Pons (tissue), 1 donor: Measurements from ENCODE around the gene BICC1.
A peak's percentile ranks its signal among the peaks of the same experiment; 100 is the strongest.

Experiments
- DNase-seq: peaks from one replicate; pipeline ENCODE4 v3.0.0-alpha.2; 2016; ENCODE audit warnings: low spot score

Gene BICC1

DNA sequence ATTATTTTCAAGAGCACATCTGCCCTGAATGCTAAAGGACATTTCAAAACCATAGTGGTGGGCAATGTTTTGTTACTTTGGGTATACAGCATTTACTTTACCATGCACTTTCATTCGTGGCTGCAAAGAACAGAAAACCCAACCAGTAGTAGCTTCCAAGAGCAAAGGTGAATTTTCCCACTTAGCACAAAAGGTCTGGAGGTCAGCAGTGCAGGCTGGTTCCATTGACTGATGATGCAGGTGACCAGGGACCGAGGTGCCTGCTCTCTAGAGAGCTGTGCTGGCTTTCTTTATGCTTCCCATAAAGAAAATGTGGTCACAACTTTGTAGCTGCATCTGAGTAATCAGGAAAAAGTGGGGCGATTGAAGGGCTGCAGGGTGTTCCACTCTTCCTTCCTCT, 240.0 kb downstream of the BICC1 start:
- no peak for DNase-seq

DNA sequence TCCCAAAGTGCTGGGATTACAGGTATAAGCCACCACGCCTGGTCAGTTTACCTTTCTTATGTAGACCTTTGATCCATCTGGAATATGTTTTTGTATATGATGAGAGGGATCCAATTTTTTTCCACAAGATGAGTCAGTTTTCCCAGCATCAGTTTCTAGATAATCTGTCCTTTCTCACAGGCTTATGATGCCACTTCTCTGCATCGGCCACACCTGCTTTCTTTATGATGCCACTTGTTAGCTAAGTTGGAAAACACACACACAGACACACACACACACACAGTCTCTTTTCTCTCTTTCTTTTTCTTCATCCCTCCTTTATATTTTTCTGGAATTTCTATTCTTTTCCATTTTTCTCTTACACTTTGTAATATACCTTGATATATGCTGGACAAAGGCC, 240.8 kb downstream of the BICC1 start:
- no peak for DNase-seq

- DNase-seq: no peak
Measured at GRCh38 chr10:58754469-58755339, 242.0 kb downstream of the BICC1 start.

- DNase-seq: no peak
Measured at GRCh38 chr10:58755340-58755610, 242.6 kb downstream of the BICC1 start.

DNA sequence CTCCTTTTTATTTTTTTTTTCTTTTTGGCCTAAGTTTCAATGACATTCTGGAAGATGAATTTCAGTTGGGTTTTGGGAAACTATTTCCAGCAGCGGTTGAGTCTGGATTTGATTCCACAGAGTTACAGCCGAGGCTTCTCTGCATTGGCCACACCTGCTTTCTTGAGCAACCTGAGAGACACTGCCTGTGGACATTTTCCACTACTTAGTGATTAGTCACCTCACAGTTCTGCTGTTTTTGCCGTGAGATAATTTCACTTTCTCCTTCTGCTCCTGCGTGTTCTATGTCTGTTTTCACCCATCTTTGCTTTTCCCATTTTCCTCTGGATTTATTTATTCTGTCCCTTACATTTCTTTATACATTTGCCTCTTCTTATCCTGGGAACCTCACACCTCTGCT, 243.0 kb downstream of the BICC1 start:
- DNase-seq: no peak

DNA sequence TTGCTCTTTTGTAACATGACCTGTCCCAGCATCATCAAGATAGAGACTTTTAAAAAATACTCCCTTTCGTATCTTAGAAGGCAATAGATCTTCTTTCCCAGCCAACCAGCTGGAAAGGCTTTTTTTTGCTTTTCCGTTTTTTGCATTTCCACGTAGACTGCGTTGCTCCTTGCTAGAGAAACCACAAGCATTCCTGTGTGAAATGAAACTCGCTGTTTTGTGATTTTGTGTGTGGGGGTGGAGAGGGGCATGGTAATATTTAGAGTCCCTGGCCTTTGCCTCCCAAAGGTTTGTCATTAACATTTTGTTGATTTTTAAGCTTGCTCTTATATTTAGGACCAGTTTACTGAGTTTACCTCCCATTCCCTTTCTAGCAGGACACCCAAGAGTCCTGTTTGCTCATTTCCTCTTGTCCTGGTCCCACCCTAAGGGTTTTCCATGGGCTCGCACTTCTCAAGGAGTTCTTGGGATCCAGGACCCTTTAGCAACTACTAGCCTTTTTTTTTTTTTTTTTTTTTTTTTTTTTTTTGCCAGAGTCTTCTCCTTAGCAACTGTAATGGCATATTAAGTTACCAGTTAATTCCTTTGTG, 243.6 kb downstream of the BICC1 start:
- DNase-seq: no peak

DNA sequence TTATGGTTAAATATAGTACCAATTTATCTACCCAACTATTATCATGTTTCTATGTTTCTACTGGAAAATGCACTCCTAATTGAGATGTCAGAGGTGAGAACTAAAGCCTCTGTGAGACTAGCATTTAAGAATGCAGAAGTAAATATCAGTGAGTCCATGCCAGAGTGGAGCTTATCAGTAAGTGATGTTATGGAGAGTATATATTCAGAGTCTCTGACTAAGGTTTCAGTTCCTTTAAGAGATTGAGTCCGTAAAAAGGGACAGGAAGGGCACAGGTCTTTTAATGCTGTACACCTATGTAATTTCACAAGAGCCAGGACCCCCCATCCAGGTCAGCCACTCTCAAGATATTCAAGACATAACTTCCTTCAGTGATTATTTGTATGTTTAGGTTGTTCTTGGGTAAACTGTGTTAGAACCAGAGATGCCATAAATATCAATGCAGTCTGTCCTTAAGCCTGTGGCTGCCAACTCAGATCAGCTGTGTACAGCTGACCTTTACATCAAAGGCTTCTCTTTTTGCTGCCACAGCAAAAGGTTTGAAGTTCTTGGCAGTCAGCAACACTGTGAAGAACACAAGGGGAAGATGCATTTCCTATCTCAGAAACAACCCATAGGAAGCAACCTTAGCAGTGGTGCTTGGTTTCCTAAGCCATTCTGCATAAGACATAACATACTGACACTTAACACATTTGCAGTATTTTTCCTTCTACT, 244.8 kb downstream of the BICC1 start:
- DNase-seq: no peak

DNA sequence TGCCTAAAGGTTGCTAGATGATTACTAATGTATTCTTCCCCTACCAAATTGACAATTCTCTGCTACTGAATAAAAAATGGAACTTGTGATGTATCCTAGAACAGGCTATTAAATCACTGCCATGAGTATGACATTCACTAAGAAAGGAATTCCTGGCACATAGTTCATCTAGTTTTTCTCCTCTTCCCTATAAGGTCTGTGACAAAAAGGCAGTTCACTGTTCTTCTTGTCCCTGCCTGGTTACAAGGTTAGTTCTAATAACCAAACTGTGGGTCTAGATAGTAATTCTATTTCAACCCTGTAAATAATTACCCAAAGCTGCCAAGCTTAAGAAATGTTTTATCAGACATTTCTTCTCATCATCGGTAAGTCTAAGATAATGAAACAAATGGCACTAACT, 245.6 kb downstream of the BICC1 start:
- DNase-seq: no peak

DNA sequence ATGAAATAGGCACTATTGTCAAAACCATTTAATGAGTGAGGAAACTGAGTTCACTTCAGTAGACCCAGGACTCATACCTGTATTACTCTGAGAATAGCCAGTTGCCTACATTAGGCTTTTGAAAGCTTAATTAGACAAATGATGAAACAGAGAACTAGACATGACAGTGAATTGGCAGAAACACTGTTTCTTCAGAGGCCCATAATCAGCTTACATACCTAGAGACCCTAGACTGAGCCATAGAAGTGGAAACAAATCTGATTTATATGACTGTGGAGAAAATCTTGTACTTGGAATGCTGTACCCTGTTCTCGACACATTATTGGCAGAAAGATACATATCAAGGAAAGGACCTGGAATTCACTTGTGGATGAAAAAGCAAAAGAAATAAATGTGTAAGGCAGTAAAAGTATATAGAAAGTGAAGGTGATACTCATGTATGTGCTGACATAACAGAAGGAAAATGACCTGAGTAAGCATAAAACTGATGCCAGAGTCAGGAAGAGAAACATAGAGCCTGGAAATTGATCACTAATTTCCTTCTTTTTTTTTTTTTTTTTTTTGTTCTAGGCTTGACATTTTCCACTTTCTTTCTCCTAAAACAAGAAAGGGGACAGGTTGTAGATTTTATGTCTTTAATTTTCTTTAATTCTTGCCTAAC, 251.5 kb downstream of the BICC1 start:
- DNase-seq: no peak

GRCh38 chr10:58765910-58766309, 253.2 kb downstream of the BICC1 start:
- DNase-seq: no peak

- no peak for DNase-seq
Measured at GRCh38 chr10:58767652-58768051, 255.0 kb downstream of the BICC1 start.

DNA sequence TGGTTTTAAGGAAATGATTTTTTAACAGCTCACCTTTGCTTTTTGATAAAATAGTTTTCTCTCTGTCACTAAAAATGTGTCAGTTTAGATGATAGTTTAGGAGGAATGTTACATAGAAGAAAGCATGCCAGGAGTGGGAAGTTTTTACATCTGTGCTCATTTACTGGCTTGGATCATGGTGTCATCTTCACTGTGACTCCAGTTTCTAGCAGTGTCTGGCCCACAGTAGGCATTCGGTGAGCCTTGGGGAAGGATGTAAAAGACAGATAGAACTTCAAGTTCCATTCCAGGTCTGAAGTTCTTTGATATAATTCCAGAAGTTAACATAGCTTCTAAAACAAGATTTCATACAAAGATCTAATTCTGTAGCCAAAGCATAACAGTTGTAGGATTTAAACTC, 259.2 kb downstream of the BICC1 start:
- DNase-seq: no peak

- no peak for DNase-seq
Measured at GRCh38 chr10:58772758-58773157, 260.1 kb downstream of the BICC1 start.

DNA sequence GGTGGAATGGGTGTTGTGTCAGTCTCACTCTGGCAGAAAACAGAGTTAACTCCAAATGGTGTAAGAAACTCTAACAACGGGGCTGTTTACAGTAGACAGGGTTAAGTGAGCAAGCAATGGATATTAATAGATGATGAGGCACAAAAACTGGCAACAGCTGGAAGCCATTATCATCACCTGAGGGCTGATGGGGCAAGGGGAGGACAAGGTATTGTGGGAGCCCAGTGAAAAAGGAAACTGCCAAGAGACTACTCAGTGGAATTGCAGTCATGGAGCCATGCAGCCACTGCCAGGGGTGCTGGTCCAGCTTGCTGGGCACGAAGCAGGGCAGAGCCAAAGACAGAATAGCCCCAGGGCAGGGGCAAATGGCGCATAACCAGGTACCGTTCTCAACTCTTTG, 260.7 kb downstream of the BICC1 start:
- no peak for DNase-seq

DNA sequence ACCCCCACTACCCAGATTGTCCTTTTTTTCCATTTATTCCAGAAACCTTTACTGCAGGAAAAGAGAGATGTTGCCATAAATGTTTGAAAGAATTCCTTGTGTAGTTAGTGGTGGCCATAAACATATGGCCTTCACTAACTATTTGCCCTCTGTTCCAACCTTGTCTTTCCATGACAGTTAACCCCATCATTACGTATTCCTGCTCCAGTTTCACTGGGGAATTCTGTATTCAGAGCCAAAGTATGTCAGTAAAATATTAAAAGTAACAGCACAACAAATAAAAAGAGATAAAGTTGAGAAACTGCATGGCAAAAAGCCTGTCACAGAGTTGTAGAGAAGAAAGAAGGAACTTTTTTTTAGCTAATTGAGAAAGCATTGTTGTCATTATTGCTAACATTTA, 261.3 kb downstream of the BICC1 start:
- DNase-seq: no peak

DNA sequence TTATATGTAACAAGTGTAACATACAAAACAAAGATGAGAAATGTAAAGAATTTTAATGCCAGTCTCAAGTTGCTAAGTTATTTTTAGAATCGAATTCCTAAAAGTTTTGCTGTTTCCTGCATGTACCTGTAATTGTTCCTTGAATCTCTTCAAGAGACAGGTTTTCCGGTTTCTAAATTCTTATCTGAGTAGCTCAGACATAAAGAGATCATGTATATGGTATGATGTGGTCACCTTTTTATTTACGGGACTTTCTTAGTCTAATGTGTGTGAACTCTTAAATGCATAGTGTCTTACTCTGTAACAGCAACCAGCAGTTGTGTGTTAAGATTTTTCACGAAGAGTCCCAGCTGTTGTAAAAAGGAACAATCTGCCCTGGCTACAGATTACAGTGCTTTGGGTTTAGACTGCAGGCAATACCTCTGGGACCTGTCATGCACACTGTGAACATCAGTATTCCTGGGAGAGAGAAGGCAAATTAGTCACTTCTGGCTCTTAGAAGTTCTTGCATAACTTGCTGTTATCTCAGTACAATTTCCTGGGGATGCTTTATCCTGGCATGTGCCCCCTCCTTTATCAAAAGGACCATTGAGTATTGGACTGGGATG, 263.4 kb downstream of the BICC1 start:
- no peak for DNase-seq

DNA sequence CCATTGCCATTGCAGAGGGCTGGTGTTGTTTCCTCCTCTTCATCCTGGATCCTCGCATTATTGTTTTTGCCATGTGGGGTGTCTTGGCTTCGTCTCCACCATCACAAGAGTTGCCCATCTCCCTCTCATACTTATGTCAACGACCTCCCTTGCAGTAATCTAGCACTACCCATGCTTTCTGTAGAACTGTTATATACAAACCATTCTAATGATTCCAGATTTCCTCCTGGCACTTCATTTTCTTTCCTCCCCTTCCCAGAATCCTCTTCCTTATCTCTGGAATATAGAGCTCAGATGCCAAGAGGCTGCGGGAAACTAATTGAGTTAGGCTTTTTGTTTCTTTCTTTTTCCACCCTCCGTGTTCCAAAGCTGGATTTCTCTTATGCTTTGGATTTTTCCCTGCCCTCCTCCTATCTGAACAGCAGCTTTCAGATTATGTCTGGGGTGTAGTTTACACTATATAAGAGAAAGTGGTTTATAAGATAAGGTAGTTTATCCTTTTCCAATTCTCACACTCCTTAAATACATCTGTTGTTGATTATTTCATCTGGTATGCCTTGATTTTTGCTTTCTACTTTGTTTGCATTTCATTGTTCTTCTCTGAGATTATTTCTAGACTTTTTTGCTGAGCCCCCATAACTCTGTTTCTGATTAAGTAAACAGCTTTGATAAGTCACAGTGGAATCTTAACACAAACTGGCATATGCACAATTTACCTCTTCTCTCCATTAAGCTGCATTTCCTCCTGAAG, 264.1 kb downstream of the BICC1 start:
- no peak for DNase-seq

- DNase-seq: no peak
Measured at GRCh38 chr10:58778966-58779365, 266.3 kb downstream of the BICC1 start.

GRCh38 chr10:58779594-58779993, 266.9 kb downstream of the BICC1 start:
- no peak for DNase-seq

GRCh38 chr10:58780476-58780875, 267.8 kb downstream of the BICC1 start:
- no peak for DNase-seq

GRCh38 chr10:58781873-58782488, 269.3 kb downstream of the BICC1 start:
- peak; percentile 81 for DNase-seq
